Skeletal muscle satellite cell (primary cell): ENCODE results near the gene TDRD1.

Experiments used
- H3K27me3 ChIP-seq: 2 replicates; pipeline ENCODE4 v1.7.0; 2013; ENCODE audit warnings: low read length; ENCODE audit not compliant: control insufficient read depth, insufficient read depth
- H3K36me3 ChIP-seq: 2 replicates; pipeline ENCODE4 v1.7.0; 2013; ENCODE audit warnings: mild to moderate bottlenecking, control low read depth, low read length; ENCODE audit not compliant: insufficient read depth
- H3K4me1 ChIP-seq: 2 replicates; pipeline ENCODE4 v1.7.0; 2013; ENCODE audit warnings: low read length; ENCODE audit not compliant: control insufficient read depth, insufficient read depth
- H3K4me2 ChIP-seq: 2 replicates; pipeline ENCODE4 v1.7.0; 2013; ENCODE audit warnings: mild to moderate bottlenecking, low read length
- H3K4me3 ChIP-seq: 2 replicates; pipeline ENCODE4 v1.7.0; 2013; ENCODE audit warnings: low read length
- H3K9ac ChIP-seq: 2 replicates; pipeline ENCODE4 v1.7.0; 2013; ENCODE audit warnings: mild to moderate bottlenecking, low read depth, low read length, moderate library complexity
- H3K9me3 ChIP-seq: replicated peaks from 2 replicates; pipeline ENCODE4 v1.7.0; 2013; ENCODE audit warnings: mild to moderate bottlenecking, control low read depth, low read length

The TDRD1 gene

GRCh38 chr10:114202812-114203211 lies 23.7 kb downstream of the TDRD1 start:
- Histone ChIP-seq H3K4me2 (no peak overlapping the region), H3K4me3 (no peak overlapping the region), H3K9ac (no peak overlapping the region), H3K9me3 (no peaks in the 10 kb centered on the region), H3K36me3 (no peaks in the 10 kb centered on the region), H3K4me1 (no peaks in the 10 kb centered on the region), H3K27me3 (peaks cover 14% of the 10 kb centered on the region)

DNA sequence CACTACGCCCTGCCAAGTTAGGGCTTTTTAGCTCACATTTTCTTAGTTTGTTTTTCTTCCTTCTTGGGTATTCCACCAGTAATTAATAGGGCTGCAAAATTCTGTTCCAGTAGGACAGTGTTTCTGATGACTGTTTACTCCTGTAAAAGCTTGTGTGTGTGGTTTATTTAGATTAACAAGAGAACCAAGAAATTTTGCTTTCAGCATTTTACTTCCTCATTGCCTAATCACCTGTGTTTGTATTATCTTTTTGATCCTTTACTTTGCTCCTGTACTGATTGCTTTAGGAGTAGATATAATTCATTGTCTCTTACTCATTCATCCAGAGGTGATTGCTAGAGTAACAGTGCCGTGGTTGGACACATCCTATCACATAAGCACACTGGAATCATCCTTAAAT lies 27.7 kb downstream of the TDRD1 start:
- Histone ChIP-seq H3K36me3 (no peaks in the 10 kb centered on the region), H3K27me3 (peaks cover 16% of the 10 kb centered on the region), H3K4me2 (no peak overlapping the region), H3K9ac (no peak overlapping the region), H3K4me1 (no peaks in the 10 kb centered on the region), H3K4me3 (no peak overlapping the region), H3K9me3 (no peaks in the 10 kb centered on the region)

GRCh38 chr10:114207349-114207748 lies 28.2 kb downstream of the TDRD1 start:
- no peak overlapping the region for H3K4me2 ChIP-seq
- peaks cover 16% of the 10 kb centered on the region for H3K27me3 ChIP-seq
- no peak overlapping the region for H3K9ac ChIP-seq
- H3K9me3 ChIP-seq, result no peaks in the 10 kb centered on the region
- no peak overlapping the region for H3K4me3 ChIP-seq
- no peaks in the 10 kb centered on the region for H3K36me3 ChIP-seq
- no peaks in the 10 kb centered on the region for H3K4me1 ChIP-seq

- H3K27me3 ChIP-seq, result peaks cover 14% of the 10 kb centered on the region
- H3K4me1 ChIP-seq, result no peaks in the 10 kb centered on the region
- no peaks in the 10 kb centered on the region for H3K9me3 ChIP-seq
- no peak overlapping the region for H3K4me2 ChIP-seq
- no peak overlapping the region for H3K4me3 ChIP-seq
- H3K36me3 ChIP-seq, result no peaks in the 10 kb centered on the region
- no peak overlapping the region for H3K9ac ChIP-seq
Measured at GRCh38 chr10:114208351-114208750, 29.2 kb downstream of the TDRD1 start.

DNA sequence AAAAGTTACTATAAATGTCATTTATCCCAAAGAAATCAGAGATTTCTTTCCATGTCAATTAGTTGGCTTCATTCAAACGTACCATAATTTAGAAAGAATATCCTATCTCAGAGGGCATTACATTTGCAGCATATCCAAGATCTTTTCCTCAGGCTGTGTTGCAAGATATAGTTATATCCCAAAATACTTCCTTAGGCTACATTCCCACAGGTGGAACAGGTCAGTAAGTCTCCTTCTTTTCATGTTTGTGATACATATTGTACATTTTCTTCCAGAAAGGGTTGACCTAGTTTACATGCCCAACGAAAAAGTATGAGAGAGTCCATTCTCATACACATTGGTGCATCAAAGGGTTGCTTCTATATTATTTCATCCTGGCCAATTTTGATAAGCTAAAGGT lies 33.0 kb downstream of the TDRD1 start:
- no peak overlapping the region for H3K4me2 ChIP-seq
- no peak overlapping the region for H3K4me3 ChIP-seq
- H3K36me3 ChIP-seq, result no peaks in the 10 kb centered on the region
- no peaks in the 10 kb centered on the region for H3K9me3 ChIP-seq
- H3K9ac ChIP-seq, result no peak overlapping the region
- peaks cover 16% of the 10 kb centered on the region for H3K27me3 ChIP-seq
- no peaks in the 10 kb centered on the region for H3K4me1 ChIP-seq

DNA sequence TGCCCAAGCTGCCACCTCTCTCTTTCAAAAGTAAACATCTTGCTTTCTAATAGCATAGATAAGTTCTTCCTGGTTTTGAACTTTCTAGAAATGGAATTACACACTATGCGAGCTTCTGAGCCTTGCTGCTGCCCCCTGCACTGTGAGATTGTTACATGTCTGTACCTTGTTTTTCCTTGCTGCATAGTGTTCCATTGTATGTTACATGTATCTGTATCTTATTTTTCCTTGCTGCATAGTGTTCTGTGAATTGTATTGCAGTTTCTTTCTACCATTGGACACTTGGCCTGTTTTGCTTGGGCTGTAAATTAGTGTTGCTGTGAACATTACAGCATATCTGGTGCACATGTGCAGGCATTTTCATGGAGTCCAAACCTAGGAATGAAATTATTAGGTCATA lies 35.9 kb downstream of the TDRD1 start:
- H3K36me3 ChIP-seq, result no peaks in the 10 kb centered on the region
- H3K9ac ChIP-seq, result no peak overlapping the region
- no peaks in the 10 kb centered on the region for H3K9me3 ChIP-seq
- no peaks in the 10 kb centered on the region for H3K4me1 ChIP-seq
- H3K4me3 ChIP-seq, result no peak overlapping the region
- peaks cover 23% of the 10 kb centered on the region for H3K27me3 ChIP-seq
- no peak overlapping the region for H3K4me2 ChIP-seq

- Histone ChIP-seq H3K9me3 (no peaks in the 10 kb centered on the region), H3K9ac (no peak overlapping the region), H3K4me2 (no peak overlapping the region), H3K4me3 (no peak overlapping the region), H3K27me3 (peaks cover 54% of the 10 kb centered on the region), H3K4me1 (no peaks in the 10 kb centered on the region), H3K36me3 (no peaks in the 10 kb centered on the region)
Measured at GRCh38 chr10:114220281-114220680, 41.1 kb downstream of the TDRD1 start.

DNA sequence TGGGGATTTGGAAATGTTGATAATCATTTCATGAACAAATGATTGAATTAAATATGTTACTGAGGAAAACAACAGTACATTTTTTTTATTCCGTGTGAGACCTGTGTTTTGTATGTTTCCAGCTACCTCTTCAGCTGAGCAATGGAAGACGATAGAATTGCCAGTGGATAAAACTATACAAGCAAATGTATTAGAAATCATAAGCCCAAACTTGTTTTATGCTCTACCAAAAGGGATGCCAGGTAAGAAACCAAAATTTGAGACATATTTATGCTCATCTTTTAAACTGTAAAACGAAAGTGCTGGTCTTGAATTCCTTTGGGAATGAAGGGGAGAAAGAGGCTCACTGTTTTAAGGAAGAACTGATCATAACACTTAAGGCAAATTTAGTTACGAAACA lies 42.1 kb downstream of the TDRD1 start:
- no peaks in the 10 kb centered on the region for H3K36me3 ChIP-seq
- H3K4me1 ChIP-seq, result no peaks in the 10 kb centered on the region
- H3K4me2 ChIP-seq, result no peak overlapping the region
- no peaks in the 10 kb centered on the region for H3K9me3 ChIP-seq
- peaks cover 55% of the 10 kb centered on the region for H3K27me3 ChIP-seq
- H3K4me3 ChIP-seq, result no peak overlapping the region
- no peak overlapping the region for H3K9ac ChIP-seq

DNA sequence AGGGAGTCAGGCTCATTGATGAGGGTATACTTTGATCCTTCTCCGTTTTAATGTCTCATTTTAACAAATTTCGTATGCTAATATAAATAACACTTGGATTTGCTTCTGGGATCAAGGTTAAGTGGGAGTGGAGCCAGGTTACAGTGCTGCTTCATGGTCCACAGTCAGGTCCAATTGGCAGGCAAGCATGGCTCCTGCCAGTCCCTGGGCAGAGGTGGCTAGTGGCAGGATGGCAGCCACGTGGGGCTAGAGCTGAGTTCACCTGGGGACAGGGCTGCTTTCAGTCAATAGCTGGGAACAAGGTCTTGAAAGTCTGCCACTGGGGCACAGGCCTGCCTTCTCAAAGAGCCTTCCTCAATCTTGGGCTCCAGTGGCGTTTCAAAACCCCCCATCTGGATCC lies 43.9 kb downstream of the TDRD1 start:
- Histone ChIP-seq H3K4me2 (no peak overlapping the region), H3K9ac (no peak overlapping the region), H3K9me3 (no peaks in the 10 kb centered on the region), H3K4me3 (no peak overlapping the region), H3K36me3 (no peaks in the 10 kb centered on the region), H3K4me1 (no peaks in the 10 kb centered on the region), H3K27me3 (peaks cover 51% of the 10 kb centered on the region)

DNA sequence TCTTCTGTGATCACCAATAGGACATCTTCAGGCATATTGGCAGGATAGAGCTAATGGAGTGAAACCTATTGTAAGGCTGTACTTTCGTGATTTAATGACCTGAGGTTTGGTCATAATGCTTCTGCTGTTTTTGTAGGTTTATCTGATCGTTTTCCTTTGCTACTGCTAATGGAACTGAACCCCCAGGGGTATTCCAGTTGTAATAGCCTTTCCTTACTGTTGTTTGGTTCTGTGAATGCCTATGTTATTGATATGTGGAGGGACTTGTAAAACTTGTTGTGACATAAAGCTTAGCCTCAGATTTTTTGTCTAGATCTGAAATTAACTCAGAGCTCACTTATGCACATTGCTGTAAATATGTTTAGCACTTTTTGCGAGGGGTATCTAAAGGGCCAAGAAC lies 49.0 kb downstream of the TDRD1 start:
- Histone ChIP-seq H3K9me3 (no peaks in the 10 kb centered on the region), H3K9ac (no peak overlapping the region)

DNA sequence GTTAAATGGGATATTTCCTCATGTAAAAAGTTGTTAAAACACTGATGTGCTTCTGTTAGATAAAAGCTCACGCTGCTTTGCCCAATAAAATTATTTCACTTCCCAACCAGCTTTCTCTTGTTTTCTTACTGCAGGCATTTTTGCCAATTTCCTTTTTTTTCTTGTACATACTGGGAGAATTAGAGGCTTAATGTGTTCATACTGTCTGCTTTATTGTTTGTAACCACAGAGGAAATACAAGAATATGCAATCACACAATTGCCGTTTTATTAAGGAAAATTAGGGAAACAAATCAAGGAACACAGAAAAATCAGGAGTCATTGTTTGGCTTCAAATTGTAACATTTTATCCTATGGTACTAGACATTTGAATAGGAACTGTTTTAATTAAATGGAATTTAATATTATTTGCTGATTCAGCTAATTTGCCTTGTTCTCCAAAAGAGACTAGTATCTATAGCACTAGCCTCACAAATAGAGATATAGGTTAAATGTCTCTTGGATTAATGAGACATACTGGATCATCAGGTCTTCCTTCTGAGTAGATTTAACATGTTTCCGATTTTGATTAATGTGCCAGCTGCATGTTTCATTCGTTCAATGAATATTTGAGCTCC lies 53.5 kb downstream of the TDRD1 start:
- no peaks in the 10 kb centered on the region for H3K4me1 ChIP-seq
- no peak overlapping the region for H3K4me2 ChIP-seq
- no peaks in the 10 kb centered on the region for H3K36me3 ChIP-seq
- no peak overlapping the region for H3K4me3 ChIP-seq
- H3K27me3 ChIP-seq, result peaks cover 34% of the 10 kb centered on the region
- H3K9me3 ChIP-seq, result no peaks in the 10 kb centered on the region
- no peak overlapping the region for H3K9ac ChIP-seq

More for the DNA sequence above, 49.0 kb downstream of the TDRD1 start:
- Histone ChIP-seq H3K4me1 (no peaks in the 10 kb centered on the region), H3K27me3 (peaks cover 40% of the 10 kb centered on the region), H3K4me3 (no peak overlapping the region), H3K4me2 (no peak overlapping the region), H3K36me3 (no peaks in the 10 kb centered on the region)

DNA sequence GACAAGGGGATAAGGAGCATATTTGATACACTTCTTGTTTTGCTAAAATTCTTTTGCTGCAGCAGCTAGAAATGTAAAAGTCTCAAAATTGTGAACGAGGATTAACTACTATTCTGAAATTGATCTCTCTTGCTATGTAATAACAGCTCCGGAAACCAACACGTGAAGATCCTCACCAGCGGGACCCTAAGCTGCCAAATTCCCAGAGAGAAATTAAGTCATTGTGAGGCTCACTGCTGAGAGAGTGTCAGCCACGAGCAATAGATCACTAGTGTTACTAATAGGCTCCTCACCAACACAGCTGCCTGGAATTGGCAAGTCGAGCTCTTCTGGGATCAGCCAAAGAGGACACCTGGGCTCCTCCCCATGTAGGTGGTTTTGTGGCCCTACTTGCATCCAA lies 54.3 kb downstream of the TDRD1 start:
- Histone ChIP-seq H3K36me3 (no peaks in the 10 kb centered on the region), H3K4me3 (no peak overlapping the region), H3K4me1 (no peaks in the 10 kb centered on the region), H3K9me3 (no peaks in the 10 kb centered on the region), H3K4me2 (no peak overlapping the region), H3K9ac (no peak overlapping the region), H3K27me3 (peaks cover 41% of the 10 kb centered on the region)
